ENCODE results near the gene NOX3.

The NOX3 gene

DNA sequence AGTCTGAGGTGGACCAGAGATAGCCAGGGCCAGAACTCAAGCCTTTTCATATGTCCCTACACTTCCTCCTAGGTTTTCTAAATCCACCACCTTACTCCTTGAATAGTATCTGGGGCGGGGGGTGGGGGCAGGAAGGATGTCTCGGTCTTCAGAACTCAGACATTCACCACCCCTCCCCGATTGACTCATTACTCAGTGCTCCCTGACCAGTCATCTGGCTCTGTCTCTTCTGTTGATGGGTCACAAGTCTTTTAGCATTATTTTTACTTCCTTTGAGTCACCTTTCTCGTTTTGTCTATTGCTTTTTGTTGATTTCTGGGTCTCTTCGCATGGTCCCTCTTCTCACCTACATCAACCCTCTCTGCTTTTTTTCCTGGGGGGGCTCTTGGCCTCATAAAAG is 23.3 kb downstream of the NOX3 start:
- DNase-seq (ENCODE audit: low read depth): no peak

DNA sequence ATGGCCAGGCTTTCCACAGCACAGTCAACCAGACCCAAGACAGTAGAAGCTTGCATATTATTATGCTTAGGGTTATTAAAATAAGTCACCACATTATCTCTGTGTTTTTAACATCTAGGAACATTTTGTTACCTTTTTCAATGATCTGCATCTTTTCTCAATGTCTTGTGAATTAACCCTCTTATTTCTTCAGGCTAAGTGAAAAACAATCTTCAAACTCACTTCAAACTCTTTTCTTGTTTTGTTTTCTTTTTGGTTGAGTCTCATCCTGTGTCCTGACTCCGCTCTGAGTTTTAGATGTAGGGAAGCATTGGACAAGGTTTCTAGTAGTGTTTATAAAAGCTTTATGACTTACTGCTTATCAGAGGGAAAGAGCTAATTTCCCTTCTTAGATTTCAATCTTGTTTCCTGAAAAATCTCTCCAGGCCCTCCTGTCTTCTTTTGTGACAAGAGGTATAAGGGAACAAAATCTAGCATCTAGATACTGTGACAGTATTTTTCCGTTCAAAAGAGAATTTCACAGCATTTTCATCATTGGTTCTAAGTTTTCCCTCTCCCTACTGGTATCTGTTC is 26.2 kb downstream of the NOX3 start:
- no peak for DNase-seq (ENCODE audit: low read depth)

DNA sequence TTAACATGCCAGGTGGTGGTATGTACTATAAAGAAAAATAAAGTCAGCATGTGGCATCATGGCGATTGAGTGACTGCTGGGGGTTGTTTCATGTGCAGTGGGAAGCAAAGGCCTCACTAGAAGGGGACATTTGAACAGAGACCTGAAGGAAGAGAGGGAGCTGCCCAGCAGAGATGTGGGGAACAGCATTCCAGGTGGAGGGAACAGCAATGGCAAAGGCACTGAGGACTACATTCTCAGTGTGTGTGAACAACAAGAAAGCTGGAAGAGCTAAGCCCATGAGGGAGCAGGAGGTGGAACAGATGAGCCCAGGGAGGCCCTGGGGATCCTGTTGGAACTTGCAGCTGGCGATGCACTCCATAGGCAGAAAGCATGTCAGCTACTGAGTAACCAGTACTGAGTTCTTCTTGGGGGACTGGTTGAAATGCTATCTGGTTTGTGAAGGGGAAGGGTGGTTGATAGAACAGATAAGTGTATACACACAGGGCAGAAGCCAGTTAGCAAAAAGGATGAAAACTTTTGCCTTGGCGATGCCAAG is 29.2 kb downstream of the NOX3 start:
- no peak for DNase-seq (ENCODE audit: low read depth)

DNA sequence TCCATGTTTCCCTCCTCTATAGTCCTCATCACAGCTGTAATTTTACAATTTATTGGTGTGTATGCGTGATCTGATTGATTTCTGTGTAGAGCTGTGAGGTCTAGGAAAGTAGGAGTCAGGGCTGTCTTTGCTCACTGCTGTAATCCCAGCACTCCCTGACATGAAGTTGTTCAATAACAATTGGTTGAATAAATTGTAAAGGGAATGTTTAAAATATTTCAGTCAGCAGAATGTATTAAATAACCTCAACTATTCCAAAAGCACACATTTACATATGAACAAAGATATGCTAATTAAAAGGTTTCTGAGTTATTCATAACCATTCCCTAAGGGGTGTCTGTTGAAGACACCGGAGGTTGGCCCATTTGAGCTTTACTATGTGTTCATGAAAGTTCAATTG is 31.5 kb downstream of the NOX3 start:
- no peak for DNase-seq (ENCODE audit: low read depth)

DNA sequence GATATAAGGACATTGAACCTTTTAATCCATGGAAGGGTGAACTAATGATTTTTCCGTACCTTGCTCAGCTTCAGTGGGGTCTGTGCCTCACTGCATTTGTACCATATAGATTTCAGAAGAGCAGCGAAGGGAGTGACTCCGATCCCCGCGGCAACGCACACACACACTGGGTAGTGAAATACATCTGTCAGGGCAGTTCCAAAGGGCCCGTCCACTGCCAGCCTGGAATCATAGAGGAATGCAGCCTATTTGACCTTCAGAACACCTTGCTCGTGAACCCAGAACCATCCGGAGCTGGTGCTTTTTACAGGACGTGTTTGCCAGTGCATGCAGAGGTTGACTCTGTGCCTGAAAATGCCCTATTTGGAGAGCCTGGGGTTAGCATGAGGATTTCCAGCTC is 33.0 kb downstream of the NOX3 start:
- DNase-seq (ENCODE audit: low read depth): no peak

DNA sequence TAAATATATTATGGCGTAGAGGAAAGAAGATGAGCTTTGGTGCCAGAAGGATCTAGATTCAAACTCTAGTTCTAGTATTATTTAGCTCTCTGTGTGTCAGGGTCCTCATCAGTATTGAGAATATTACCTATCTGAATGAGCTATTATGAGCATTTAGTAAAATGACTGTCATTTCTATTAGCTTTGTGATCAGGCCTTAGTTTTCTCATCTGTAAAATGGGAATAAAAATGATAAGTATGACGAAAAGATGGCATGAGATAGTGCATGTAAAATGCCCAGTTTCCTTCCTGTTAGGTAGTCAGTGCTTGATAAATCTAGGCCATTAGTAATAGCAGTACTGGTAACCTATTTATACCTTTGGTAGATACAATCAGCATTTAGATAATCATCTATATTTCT is 35.1 kb downstream of the NOX3 start:
- no peak for DNase-seq (ENCODE audit: low read depth)

DNA sequence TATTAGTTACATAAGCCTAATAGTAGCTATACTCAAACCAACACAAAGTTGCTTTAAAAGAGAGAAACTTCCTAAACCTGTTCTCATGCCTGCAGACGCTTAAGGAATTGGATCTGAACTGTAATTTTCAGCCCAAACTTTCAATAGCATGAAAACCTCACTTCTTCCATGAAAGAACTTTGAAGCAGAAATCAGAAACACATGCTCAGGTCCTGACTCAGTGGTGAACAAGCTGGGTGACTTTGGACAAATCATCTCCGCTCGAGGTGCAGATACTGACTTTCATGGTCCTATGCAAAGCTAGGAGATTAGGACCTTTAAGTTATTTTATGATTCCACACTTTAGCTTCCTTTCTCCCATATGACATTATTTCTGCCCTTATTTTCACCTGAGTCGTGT is 36.5 kb downstream of the NOX3 start:
- DNase-seq (ENCODE audit: low read depth): no peak

DNA sequence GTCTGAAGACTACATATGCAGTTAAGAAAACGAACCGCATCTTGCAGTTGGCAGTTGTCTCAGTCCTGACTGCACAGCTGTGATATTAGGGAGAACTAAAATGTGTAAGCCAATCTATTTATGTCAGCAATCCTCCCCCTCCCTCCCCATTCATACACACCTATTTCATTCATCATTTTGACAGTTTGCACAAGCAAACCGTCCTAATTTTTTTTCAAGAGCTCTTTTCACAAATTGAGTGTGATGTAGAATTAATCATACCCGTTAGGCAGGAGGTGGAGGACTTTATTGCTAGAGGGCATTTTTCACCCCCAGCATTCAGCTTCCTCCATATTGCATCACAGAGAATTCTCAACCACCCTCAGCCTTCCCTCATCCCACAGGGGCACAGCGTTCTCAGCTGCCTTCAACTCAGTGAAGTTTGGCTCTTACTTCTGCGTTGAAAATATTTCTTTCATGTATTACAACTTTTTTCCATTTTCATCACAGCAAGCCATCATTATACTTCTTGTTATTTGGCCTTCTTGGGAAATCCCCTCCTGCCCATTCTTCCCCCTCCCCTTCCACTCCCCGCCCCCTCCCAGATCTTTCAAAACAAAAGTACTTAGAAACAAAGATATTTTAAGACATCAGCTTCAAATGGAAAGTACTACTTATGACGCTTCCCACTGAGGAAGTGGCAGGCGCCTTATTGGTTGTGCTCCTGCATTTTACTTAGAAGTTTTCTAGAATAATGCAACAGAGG is 37.5 kb downstream of the NOX3 start:
- DNase-seq (ENCODE audit: low read depth): peak; percentile 48

DNA sequence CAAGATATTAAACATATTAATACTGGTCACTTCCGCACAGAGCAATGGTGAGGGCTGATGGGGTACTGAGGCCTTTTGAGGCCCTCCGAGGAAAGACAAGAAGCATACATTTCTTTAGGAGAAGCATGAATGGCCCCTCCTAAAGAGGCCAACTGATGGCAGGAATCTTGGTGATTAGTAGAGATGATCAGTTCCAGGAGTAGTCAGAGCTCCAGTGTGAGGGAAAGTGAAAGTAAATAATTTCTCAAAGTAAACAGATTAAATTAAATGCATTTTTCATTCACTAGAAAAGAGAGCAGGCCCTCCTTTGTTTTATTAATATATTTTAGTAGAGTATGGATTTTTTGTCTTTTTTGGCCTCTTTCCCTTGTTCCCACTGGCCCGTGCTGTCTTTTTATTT is 38.2 kb downstream of the NOX3 start:
- DNase-seq (ENCODE audit: low read depth): no peak

DNA sequence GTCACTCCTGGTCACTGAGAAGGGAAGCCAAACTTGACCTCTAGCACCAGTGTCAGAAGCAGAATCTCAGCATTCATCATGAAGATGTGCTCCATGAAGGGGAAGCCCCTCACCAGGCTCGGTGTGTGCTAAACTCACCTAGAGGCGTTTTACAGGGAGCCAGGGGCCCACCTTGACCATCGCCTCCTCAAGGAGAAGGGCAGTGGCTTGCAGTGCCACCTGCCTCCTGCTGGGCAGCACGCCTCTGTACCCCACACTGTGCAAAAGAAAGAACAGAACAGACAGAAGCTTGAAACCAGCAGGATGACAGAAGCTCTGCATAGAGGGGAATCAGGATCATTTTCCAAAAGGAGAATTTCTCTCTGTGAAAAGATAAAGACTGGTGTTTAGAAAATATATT is 39.7 kb downstream of the NOX3 start:
- DNase-seq (ENCODE audit: low read depth): no peak

DNA sequence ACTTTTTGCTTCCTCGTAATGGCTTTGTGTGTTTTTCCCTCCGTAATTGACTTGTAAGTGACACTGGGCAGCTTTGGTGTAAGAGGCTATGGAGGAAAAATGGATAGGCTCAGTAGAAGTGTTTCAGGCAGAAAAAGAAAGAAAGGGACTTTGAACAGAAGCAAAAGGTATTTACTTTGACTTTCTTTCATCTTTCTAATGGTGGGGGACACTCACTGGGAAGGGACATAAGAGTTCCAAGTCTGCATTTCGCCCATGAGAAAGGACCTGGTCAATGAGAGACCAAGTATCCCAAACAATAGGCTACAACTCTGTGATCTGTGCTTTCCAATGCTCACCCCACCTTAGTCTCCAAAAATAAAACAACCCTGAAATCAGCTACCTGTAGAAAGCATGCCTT is 41.6 kb downstream of the NOX3 start:
- no peak for DNase-seq (ENCODE audit: low read depth)

DNA sequence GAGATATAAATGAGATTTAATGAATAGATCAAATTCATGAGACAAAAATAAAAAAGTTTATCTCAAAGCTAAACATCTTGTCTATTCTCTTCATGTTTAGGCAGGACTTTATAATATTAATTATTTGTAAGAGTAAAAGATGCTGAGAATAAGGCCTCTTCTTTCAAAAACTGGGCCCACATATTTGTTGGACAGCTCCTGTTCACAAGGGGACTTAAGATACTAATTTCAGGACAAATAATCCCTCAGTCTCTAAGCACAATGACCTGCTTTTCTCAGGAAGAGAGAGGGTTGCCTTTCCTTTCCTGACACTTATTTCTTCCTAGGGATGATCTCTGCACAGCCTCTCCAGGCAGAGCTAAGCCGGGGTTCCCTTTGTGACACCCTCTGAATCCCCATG is 43.3 kb downstream of the NOX3 start:
- DNase-seq (ENCODE audit: low read depth): no peak

DNA sequence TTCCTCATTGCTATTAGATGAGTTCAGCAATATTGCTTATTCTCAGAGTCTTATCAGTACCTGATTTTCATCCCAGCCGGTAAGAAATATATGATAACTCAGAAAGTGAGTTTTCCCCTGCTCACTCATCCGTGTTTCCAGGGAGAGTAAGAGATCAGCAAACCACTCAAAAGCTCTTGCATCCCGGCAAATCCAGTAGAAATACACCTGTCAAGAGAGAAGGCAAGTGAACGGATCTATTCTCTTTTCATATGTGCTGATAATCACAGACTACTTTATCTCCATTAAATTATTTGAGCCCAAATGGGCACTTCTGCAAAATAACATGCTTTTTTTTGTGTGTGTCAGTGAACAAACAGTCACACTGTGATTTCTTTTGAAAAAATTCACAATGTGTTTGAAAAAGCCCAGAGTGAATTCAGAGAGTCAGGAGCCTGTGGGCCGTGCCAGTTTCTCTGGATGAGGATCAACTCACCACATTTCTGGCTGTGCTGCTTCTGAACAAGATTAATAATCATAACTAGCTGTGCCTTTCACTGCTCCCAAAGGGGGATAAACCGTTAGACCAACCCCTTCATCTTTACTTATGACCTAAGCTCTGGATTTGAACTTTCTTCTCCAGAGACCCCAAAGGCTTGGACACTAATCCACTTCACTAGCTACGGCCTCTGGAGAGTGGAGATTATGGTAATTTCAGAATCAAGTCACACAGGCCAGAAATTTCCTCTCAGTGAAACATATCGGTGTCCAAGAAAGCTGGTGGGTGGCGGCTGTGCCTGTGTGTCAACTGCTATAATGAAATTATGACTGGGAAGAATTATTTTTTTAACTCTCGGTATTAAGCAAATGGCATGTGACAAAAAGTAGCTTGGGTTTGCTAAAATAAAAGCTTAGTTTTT is 44.2 kb downstream of the NOX3 start:
- no peak for DNase-seq (ENCODE audit: low read depth)

DNA sequence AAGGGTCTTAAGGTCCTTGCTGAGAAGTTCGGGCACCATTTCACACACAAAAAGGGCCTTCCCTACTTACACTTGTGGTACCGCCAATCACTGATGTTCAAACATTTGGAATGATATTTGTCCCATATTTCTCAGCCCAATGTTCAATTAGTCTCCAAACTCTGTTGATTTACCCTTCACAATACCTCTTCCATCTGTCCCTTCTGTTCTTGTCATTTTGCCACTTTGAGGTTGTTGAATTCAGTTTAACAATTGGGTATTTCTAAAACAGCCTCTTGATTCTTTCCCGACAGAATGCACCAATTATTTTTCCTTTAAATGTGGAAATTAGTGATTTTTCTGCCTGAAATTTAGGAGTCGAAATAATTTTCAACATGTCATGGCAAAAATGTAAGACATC is 46.2 kb downstream of the NOX3 start:
- no peak for DNase-seq (ENCODE audit: low read depth)

DNA sequence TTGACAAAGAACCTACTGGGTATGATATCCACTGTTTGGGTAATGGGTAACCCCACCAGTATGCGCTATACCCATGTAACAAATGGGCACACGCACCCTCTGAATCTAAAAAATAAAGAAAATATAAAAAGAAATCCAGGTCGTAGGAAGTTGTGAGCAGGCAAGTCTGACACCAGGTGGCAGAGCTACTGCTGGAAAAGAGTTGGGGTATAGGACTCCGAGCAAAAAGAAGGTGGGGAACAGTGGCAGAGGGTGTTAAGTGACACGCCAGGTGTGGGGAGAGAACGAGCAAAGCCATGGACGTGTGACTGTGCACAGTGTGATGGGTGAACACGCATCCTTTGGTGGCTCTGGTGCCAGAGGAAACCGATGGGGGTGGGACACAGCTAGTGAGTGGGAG is 46.7 kb downstream of the NOX3 start:
- DNase-seq (ENCODE audit: low read depth): no peak

DNA sequence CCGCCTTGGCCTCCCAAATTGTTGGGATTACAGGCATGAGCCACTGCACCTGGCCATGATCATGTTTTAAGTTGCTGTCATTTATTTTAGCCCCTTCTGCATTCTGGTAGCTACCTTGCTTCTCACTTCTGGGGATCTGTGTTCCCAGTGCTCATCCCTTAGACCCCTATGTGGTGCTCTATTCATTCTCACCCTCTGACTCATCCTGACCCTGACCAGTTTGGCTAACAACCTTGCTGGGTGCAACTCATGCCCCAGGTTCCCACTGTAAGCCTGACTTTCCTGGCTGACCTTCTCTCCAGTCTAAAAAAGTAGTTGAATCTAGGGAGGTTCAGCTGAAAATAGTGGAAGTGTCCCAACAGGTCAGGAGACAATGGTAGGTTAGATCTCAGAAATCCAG is 47.4 kb downstream of the NOX3 start:
- DNase-seq (ENCODE audit: low read depth): no peak

DNA sequence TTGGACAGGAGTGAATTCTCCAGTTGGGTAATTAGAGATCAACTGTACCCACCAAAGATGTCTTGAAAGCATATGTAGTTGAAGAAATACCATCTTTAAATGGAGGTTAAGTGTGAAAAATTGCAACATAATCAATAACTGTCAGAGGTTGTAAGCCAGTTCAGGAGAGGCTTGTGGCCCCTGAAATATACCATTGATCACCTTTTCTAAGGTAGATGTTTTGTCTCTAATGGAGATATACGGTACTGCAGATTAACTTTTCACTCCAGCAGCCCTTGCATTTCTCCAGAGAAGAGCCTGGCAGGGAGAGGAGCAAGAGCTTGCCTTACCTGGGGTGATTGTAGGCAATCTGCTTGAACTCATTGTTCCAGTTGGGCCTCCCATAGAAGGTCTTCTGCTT is 48.8 kb downstream of the NOX3 start:
- DNase-seq (ENCODE audit: low read depth): no peak

DNA sequence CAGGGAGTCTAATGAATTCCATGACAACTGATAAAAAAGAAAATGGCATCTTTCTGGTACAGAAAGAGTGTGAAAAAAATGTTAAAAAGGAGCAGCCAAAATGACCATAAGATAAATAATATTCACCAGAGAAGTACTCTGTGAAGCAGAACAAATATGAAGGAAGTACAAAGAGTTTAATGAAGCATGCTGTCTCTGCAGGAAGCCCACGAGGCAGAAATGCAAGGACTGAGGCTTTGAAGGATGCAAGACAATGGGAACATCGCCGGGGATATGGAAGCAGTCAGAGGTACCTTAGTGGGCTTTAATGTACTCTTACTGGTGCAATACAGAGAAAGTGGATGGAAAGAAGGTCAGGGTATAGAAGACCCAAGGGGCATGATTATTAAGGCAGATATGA is 50.7 kb downstream of the NOX3 start:
- DNase-seq (ENCODE audit: low read depth): no peak

DNA sequence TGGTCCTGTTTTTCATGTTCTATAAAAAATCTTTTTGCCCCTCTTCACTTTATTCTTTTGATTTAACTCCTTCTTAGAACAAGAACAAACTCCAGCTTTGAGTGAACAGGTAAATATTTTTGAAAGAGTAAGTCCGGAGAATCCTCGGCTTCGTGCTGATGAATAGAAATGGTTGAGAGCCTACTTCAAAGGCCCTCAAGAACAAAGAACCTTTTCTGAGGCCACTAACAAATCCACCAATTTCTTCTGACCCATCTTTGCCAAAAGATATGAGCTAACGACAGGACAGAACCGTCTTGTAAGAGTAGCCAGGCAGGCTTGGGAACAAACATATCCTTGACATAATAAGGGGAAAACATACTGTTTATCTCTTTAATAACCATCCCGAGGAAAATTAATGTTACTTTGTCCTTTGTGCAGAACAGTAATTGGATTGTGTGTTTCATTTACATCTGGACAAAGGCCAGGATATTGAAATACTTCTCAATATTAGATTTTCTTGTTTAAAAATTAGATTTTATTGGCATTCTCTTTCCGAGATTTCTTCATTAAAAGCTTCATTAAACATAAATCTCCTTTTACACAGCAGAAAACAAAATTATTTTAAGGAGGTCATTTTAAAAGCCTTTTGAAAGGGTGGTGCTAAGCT is 52.9 kb downstream of the NOX3 start:
- DNase-seq (ENCODE audit: low read depth): no peak

DNA sequence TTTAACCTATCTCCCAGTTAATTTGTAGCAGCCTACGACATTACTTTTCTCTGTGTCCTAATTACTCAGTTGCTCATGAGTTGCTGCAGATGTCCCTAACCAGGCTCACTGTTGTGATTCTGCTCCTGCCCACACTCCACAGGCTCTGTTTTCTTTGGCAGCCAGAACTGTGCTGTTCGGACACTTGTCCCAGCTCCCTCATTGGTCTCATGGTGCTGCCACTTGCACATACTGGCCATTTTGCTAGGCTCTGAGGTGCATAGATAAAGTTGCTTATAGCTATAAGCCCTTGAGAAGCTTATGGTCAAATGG is 55.0 kb downstream of the NOX3 start:
- DNase-seq (ENCODE audit: low read depth): no peak

DNA sequence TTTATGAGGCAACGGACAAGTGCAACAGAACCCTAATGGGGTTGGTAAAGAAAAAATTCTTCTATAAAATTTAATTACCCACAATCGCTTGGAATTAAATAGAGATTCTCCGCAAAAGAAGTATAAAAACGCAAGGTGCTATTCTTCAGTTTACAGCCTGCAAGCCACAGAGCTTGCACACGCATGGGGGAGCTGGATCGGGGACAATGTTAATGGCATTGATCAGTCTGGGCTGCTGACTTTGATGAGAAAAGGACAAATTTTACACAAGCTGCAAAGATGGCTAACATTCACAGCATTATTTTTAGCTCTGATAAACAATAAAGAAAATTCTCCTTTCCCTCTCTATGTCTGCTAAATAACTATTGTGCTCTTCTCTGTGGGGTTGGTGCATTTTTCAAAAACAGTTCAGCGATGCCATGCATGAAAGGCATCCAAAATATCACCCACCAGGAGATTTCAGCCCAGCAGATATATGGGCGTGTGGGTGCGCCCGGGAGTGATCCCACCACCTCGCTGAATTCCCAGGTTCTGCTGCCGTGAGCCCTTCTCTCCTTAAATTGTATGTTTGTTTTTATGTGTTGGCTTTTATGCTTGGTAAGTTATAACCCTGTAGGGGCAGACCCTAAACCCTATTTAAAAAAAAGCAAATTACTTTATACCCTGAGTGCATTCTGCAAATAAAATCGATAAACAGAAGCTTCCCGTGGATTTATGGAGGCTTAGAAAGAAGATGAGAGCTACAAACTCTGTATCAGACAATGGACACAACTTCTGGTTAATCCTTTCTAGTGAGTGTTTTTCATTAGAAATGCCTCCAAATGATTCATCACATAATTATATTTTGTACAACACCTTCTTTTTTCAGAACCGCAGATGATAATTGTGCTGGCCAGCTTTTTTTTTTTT is 55.6 kb downstream of the NOX3 start:
- DNase-seq (ENCODE audit: low read depth): no peak
